ENCODE results near the gene USP10.

USP10 gene

GRCh38 chr16:84766978-84767773 lies 67.4 kb downstream of the USP10 start:
- Histone ChIP-seq H3K4me1 (ENCODE audit: control insufficient read depth, insufficient read depth, low read length) (no peaks in the 10 kb centered on the region), H3K27me3 (ENCODE audit: control insufficient read depth, insufficient read depth, low read length) (no peaks in the 10 kb centered on the region), H3K27ac (ENCODE audit: low read depth, low read length) (no peak overlapping the region), H3K4me3 (ENCODE audit: low read length) (no peak overlapping the region), H3K36me3 (ENCODE audit: control insufficient read depth, insufficient read depth, low read length) (peaks cover 34% of the 10 kb centered on the region), H3K9ac (ENCODE audit: low read length) (no peak overlapping the region)

- no peaks in the 10 kb centered on the region for H3K4me1 ChIP-seq (ENCODE audit: control insufficient read depth, insufficient read depth, low read length)
- H3K27ac ChIP-seq (ENCODE audit: low read depth, low read length), result no peak overlapping the region
- H3K36me3 ChIP-seq (ENCODE audit: control insufficient read depth, insufficient read depth, low read length), result peaks cover 32% of the 10 kb centered on the region
- no peaks in the 10 kb centered on the region for H3K27me3 ChIP-seq (ENCODE audit: control insufficient read depth, insufficient read depth, low read length)
- H3K4me3 ChIP-seq (ENCODE audit: low read length), result no peak overlapping the region
- no peak overlapping the region for H3K9ac ChIP-seq (ENCODE audit: low read length)
These were observed 68.4 kb downstream of the USP10 start for GRCh38 chr16:84768061-84768807.

- H3K9ac ChIP-seq (ENCODE audit: low read length), result no peak overlapping the region
- H3K4me3 ChIP-seq (ENCODE audit: low read length), result no peak overlapping the region
- H3K27ac ChIP-seq (ENCODE audit: low read depth, low read length), result no peak overlapping the region
- peaks cover 33% of the 10 kb centered on the region for H3K36me3 ChIP-seq (ENCODE audit: control insufficient read depth, insufficient read depth, low read length)
- H3K4me1 ChIP-seq (ENCODE audit: control insufficient read depth, insufficient read depth, low read length), result no peaks in the 10 kb centered on the region
- no peaks in the 10 kb centered on the region for H3K27me3 ChIP-seq (ENCODE audit: control insufficient read depth, insufficient read depth, low read length)
These were observed 69.0 kb downstream of the USP10 start for GRCh38 chr16:84768808-84769197.

GRCh38 chr16:84769416-84769815 lies 69.6 kb downstream of the USP10 start:
- H3K36me3 ChIP-seq (ENCODE audit: control insufficient read depth, insufficient read depth, low read length), result peaks cover 27% of the 10 kb centered on the region
- no peak overlapping the region for H3K4me3 ChIP-seq (ENCODE audit: low read length)
- H3K27ac ChIP-seq (ENCODE audit: low read depth, low read length), result no peak overlapping the region
- no peak overlapping the region for H3K9ac ChIP-seq (ENCODE audit: low read length)
- H3K4me1 ChIP-seq (ENCODE audit: control insufficient read depth, insufficient read depth, low read length), result no peaks in the 10 kb centered on the region
- no peaks in the 10 kb centered on the region for H3K27me3 ChIP-seq (ENCODE audit: control insufficient read depth, insufficient read depth, low read length)

- H3K4me3 ChIP-seq (ENCODE audit: low read length), result no peak overlapping the region
- peaks cover 28% of the 10 kb centered on the region for H3K36me3 ChIP-seq (ENCODE audit: control insufficient read depth, insufficient read depth, low read length)
- H3K4me1 ChIP-seq (ENCODE audit: control insufficient read depth, insufficient read depth, low read length), result no peaks in the 10 kb centered on the region
- H3K9ac ChIP-seq (ENCODE audit: low read length), result no peak overlapping the region
- no peaks in the 10 kb centered on the region for H3K27me3 ChIP-seq (ENCODE audit: control insufficient read depth, insufficient read depth, low read length)
- H3K27ac ChIP-seq (ENCODE audit: low read depth, low read length), result no peak overlapping the region
These were observed 73.5 kb downstream of the USP10 start for GRCh38 chr16:84773312-84773711.

GRCh38 chr16:84774810-84775209 lies 75.0 kb downstream of the USP10 start:
- Histone ChIP-seq H3K4me3 (ENCODE audit: low read length) (no peak overlapping the region), H3K4me1 (ENCODE audit: control insufficient read depth, insufficient read depth, low read length) (no peaks in the 10 kb centered on the region), H3K36me3 (ENCODE audit: control insufficient read depth, insufficient read depth, low read length) (peaks cover 23% of the 10 kb centered on the region), H3K9ac (ENCODE audit: low read length) (no peak overlapping the region), H3K27ac (ENCODE audit: low read depth, low read length) (no peak overlapping the region), H3K27me3 (ENCODE audit: control insufficient read depth, insufficient read depth, low read length) (no peaks in the 10 kb centered on the region)

GRCh38 chr16:84775262-84775810 lies 75.5 kb downstream of the USP10 start:
- Histone ChIP-seq H3K27ac (ENCODE audit: low read depth, low read length) (no peak overlapping the region), H3K27me3 (ENCODE audit: control insufficient read depth, insufficient read depth, low read length) (no peaks in the 10 kb centered on the region), H3K4me3 (ENCODE audit: low read length) (no peak overlapping the region), H3K9ac (ENCODE audit: low read length) (no peak overlapping the region), H3K4me1 (ENCODE audit: control insufficient read depth, insufficient read depth, low read length) (no peaks in the 10 kb centered on the region), H3K36me3 (ENCODE audit: control insufficient read depth, insufficient read depth, low read length) (peaks cover 23% of the 10 kb centered on the region)

- H3K9ac ChIP-seq (ENCODE audit: low read length), result no peak overlapping the region
- H3K36me3 ChIP-seq (ENCODE audit: control insufficient read depth, insufficient read depth, low read length), result peaks cover 23% of the 10 kb centered on the region
- no peaks in the 10 kb centered on the region for H3K4me1 ChIP-seq (ENCODE audit: control insufficient read depth, insufficient read depth, low read length)
- H3K27me3 ChIP-seq (ENCODE audit: control insufficient read depth, insufficient read depth, low read length), result no peaks in the 10 kb centered on the region
- no peak overlapping the region for H3K4me3 ChIP-seq (ENCODE audit: low read length)
- H3K27ac ChIP-seq (ENCODE audit: low read depth, low read length), result no peak overlapping the region
These were observed 77.6 kb downstream of the USP10 start for GRCh38 chr16:84777435-84777834.

GRCh38 chr16:84778720-84779119 lies 78.9 kb downstream of the USP10 start:
- peaks cover 18% of the 10 kb centered on the region for H3K36me3 ChIP-seq (ENCODE audit: control insufficient read depth, insufficient read depth, low read length)
- no peaks in the 10 kb centered on the region for H3K27me3 ChIP-seq (ENCODE audit: control insufficient read depth, insufficient read depth, low read length)
- H3K4me3 ChIP-seq (ENCODE audit: low read length), result no peak overlapping the region
- H3K27ac ChIP-seq (ENCODE audit: low read depth, low read length), result no peak overlapping the region
- H3K4me1 ChIP-seq (ENCODE audit: control insufficient read depth, insufficient read depth, low read length), result no peaks in the 10 kb centered on the region
- no peak overlapping the region for H3K9ac ChIP-seq (ENCODE audit: low read length)

- Histone ChIP-seq H3K27ac (ENCODE audit: low read depth, low read length) (no peak overlapping the region), H3K36me3 (ENCODE audit: control insufficient read depth, insufficient read depth, low read length) (peaks cover 15% of the 10 kb centered on the region)
These were observed 80.3 kb downstream of the USP10 start for GRCh38 chr16:84780063-84780462.

GRCh38 chr16:84780544-84781376 lies 81.0 kb downstream of the USP10 start:
- H3K9ac ChIP-seq (ENCODE audit: low read length), result no peak overlapping the region
- H3K27ac ChIP-seq (ENCODE audit: low read depth, low read length), result no peak overlapping the region
- H3K4me3 ChIP-seq (ENCODE audit: low read length), result no peak overlapping the region
- peaks cover 1% of the 10 kb centered on the region for H3K4me1 ChIP-seq (ENCODE audit: control insufficient read depth, insufficient read depth, low read length)
- H3K36me3 ChIP-seq (ENCODE audit: control insufficient read depth, insufficient read depth, low read length), result peaks cover 10% of the 10 kb centered on the region
- no peaks in the 10 kb centered on the region for H3K27me3 ChIP-seq (ENCODE audit: control insufficient read depth, insufficient read depth, low read length)

More at GRCh38 chr16:84780063-84780462, 80.3 kb downstream of the USP10 start:
- H3K4me1 ChIP-seq (ENCODE audit: control insufficient read depth, insufficient read depth, low read length), result no peaks in the 10 kb centered on the region
- no peak overlapping the region for H3K9ac ChIP-seq (ENCODE audit: low read length)
- H3K4me3 ChIP-seq (ENCODE audit: low read length), result no peak overlapping the region
- no peaks in the 10 kb centered on the region for H3K27me3 ChIP-seq (ENCODE audit: control insufficient read depth, insufficient read depth, low read length)

- Histone ChIP-seq H3K27ac (ENCODE audit: low read depth, low read length) (no peak overlapping the region), H3K4me3 (ENCODE audit: low read length) (no peak overlapping the region), H3K27me3 (ENCODE audit: control insufficient read depth, insufficient read depth, low read length) (no peaks in the 10 kb centered on the region), H3K36me3 (ENCODE audit: control insufficient read depth, insufficient read depth, low read length) (peaks cover 6% of the 10 kb centered on the region), H3K9ac (ENCODE audit: low read length) (no peak overlapping the region), H3K4me1 (ENCODE audit: control insufficient read depth, insufficient read depth, low read length) (peaks cover 16% of the 10 kb centered on the region)
These were observed 83.0 kb downstream of the USP10 start for GRCh38 chr16:84782846-84783245.

All from rectal smooth muscle tissue (tissue), 1 donor.